ENCODE data around the gene SNX27.

DNA sequence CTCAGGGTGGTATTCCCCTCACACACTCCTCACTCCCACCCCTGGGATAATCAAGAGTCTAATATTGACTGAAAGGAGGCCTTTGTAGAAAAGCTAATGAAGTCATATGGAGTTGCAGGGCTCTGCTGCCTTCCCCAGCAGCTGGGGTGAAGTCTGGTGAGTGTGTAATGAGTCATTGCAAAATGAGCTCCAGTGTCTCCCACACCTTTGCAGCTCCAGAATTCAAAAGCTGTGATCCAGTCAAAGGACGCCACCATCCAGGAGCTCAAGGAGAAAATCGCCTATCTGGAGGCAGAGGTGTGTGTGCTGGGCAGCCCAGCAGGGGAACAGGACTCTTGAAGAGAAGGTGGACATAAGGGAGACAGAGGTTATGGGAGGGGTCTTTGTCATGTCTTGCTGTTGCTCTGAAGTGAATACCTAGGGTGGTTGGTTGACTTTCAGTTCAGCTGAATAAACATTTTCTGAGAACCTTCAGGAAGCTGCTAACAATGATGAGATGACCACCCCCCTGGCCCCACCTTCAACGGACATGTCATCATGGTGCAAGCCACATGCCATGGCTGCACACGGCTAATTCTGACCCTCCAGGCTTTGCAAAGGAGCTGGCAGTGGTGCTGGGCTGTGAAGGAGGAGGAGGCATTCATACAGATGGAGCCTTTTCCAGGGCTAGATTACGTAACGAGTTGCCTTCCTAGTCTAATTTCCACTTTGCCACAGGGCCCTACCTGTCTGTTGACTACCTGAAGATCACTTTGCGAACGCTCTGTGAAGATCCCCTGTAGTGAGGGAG, 32.2 kb upstream of the SNX27 start:
- TF ChIP-seq EZH2 (IDR thresholded peaks at IDR 0.05; ENCODE audit: borderline replicate concordance, low read length): no peak
- TF ChIP-seq, protein P1, sequence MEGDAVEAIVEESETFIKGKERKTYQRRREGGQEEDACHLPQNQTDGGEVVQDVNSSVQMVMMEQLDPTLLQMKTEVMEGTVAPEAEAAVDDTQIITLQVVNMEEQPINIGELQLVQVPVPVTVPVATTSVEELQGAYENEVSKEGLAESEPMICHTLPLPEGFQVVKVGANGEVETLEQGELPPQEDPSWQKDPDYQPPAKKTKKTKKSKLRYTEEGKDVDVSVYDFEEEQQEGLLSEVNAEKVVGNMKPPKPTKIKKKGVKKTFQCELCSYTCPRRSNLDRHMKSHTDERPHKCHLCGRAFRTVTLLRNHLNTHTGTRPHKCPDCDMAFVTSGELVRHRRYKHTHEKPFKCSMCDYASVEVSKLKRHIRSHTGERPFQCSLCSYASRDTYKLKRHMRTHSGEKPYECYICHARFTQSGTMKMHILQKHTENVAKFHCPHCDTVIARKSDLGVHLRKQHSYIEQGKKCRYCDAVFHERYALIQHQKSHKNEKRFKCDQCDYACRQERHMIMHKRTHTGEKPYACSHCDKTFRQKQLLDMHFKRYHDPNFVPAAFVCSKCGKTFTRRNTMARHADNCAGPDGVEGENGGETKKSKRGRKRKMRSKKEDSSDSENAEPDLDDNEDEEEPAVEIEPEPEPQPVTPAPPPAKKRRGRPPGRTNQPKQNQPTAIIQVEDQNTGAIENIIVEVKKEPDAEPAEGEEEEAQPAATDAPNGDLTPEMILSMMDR (conservative IDR thresholded peaks at IDR 0.05 in 1 of 2, IDR thresholded peaks at IDR 0.05 in 1 of 2; ENCODE audit: extremely low read depth in 1 of 2, insufficient read depth in 1 of 2, low read depth in 1 of 2, low read length in 2 of 2): no peak
